DMS153 (cell line): ENCODE data around the gene MIDN.
"Not testable (repeated sequence)": the region's sequence is repeated elsewhere in the genome, so short reads cannot be mapped to it uniquely, and the experiment has no call there.

Experiments used
- DNase-seq: peaks from one replicate; lab custom pipeline; 2025; lab: John Stamatoyannopoulos, UW

Gene MIDN

DNA sequence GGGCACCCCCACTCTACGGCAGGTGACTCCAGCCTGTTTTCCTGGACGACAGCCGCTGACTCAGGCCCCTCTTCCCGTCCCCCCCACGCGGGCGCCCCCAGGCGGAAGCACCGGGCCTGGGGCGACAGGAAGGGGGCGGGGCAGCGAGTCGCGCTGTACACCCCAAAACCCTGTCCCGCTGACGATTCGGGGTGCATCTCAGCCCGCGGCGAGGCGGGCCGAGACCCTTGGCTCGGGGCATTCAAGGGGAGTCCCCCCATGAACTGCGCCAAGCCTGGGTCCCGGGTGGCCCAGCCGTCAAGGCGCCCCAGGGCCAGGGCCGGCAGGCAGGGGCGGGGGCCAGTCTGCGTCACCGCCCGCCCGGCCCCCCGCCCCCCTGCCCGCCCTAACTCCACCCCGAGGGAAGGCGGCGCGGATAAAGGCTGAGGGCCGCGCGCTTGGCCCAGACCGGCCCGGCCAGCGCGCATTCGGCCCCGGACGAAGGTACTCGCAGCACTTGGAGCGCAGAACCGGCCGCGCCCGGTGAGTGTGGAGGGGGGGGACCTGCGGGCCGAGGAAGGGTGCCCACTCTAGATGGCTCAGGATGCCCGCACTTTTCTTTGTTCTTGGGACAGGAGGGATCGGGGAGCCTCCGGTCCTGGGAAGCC is at the start of gene MIDN:
Gene MIDN (plus strand): TSS at position 445 of the 647 bp plus-strand sequence. CDS start 1,714 bp downstream, outside the sequence.
- peak; percentile 38 for DNase-seq

DNA sequence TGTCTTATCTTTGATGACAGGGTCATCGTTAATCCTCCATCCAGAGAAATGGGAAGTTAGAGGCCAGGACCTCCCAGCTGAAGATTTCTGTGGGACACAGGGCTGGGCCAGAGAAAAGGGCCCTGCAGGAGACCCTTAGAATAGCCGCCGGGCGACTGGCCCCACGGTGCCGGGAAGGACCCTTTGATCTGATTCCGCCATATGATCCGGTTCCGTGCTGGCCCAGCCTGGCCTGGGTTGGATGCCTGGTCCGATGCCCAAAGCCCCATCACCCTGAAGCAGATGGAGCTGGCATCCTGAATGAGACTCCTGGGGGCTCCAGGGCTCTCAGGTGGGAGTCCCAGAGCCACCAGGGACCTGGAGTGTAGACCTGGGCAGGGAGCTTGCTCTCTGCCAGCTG is 48.9 kb upstream of the MIDN start:
- no peak for DNase-seq

GRCh38 chr19:1200614-1201013 is 47.8 kb upstream of the MIDN start:
- not testable (repeated sequence) for DNase-seq

DNA sequence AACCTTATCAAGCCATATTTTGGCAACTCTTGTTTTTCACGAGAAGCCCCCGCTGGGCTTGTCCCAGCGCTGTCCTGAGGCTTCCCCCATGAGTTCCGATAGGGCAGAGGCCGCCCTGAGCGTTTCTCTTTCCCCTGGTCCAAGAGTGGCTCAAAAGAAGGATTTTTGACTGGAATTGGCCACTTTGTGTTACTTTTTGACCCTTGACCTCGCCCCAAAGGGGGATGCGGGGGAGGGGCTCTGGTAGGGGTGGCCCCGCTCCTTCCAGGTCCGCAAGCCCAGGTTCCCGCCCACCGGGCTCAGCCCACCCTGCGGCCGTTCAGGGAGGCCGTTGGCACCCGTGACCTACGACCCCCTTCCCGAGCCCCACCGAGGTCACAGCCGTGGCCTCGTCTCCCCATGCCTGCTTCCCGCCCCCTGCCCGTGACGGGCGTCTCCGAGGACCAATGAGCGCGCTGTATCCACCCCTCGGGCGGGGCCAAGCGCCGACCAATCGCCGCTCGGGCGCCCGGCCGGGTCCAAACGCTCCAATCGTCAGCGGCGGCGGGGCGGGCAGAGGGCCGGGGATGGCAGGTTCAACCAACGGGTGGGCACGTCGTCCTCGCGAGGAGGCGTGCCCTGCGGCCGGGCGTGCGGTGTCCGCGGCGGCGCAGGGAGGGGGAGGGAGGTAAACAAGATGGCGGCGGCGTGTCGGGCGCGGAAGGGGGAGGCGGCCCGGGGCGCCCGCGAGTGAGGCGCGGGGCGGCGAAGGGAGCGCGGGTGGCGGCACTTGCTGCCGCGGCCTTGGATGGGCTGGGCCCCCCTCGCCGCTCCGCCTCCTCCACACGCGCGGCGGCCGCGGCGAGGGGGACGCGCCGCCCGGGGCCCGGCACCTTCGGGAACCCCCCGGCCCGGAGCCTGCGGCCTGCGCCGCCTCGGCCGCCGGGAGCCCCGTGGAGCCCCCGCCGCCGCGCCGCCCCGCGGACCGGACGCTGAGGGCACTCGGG is 43.0 kb upstream of the MIDN start, which contains the start of gene STK11:
Gene STK11 (plus strand): TSS at position 665 of the 986 bp plus-strand sequence. CDS start 1,136 bp downstream, outside the sequence.
- DNase-seq: peak; percentile 72

DNA sequence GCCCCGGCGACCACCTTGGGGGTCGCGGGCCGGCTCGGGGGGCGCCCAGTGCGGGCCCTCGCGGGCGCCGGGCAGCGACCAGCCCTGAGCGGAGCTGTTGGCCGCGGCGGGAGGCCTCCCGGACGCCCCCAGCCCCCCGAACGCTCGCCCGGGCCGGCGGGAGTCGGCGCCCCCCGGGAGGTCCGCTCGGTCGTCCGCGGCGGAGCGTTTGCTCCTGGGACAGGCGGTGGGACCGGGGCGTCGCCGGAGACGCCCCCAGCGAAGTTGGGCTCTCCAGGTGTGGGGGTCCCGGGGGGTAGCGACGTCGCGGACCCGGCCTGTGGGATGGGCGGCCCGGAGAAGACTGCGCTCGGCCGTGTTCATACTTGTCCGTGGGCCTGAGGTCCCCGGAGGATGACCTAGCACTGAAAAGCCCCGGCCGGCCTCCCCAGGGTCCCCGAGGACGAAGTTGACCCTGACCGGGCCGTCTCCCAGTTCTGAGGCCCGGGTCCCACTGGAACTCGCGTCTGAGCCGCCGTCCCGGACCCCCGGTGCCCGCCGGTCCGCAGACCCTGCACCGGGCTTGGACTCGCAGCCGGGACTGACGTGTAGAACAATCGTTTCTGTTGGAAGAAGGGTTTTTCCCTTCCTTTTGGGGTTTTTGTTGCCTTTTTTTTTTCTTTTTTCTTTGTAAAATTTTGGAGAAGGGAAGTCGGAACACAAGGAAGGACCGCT is 42.1 kb upstream of the MIDN start:
- DNase-seq: no peak

GRCh38 chr19:1206864-1207450 is 41.4 kb upstream of the MIDN start:
- no peak for DNase-seq

DNA sequence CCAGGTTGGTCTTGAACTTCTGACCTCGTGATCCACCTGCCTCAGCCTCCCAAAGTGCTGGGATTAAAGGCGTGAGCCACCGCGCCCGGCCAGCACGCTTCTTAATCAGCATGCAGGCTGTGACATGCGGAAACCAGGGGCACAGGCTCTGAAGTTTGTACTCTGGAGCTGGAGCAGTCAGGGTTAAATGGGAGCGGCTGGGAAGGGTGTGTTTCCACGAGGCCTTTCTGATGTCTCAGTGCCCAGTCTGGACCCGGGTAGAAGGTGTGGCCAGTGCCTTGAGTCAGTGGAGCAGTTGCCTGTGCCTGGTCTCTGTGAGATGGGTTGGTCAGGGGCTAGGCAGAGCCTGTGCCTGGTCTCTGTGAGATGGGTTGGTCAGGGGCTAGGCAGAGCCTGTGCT is 39.6 kb upstream of the MIDN start:
- not testable (repeated sequence) for DNase-seq

- no peak for DNase-seq
Measured at GRCh38 chr19:1210227-1210538, 38.2 kb upstream of the MIDN start.

DNA sequence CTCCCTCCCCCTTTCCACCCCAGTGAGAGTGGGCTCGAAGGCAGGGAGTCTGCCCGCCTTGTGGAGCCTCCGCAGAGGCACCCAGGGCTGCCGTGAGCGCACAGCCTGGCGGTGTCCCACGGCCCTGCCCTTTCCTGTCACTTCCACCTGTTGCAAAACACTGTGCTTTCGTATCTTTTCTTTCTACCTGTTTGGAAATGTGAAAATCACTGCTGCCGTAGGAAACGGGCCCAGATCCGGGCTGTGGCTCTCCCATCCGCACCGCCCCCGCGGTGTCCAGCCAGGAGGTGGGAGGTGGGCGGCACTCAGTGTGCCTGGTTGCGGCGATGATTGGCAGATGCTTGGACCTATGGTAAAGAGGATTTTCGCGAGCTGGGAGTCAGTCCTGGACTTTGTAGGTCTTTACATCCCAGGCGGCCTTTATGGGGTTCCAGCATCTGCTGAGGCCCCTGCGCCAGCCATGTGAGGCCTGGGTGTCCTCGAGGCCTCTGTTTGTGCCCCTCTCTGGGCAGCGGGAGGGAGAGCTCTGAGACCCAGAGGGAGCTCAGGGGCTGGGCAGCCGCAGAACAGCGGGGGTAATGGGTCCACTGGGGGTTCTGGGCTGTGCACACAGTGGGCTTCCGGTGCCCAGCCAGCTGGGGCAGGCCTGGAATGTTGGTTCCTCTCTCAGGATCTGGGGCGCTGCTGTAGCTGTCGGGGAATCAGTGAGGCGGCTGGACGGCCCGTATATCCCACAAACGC is 36.7 kb upstream of the MIDN start:
- no peak for DNase-seq

GRCh38 chr19:1213391-1214286 is 34.7 kb upstream of the MIDN start:
- peak; percentile 49 for DNase-seq

GRCh38 chr19:1214299-1214861 is 34.0 kb upstream of the MIDN start:
- DNase-seq: no peak

DNA sequence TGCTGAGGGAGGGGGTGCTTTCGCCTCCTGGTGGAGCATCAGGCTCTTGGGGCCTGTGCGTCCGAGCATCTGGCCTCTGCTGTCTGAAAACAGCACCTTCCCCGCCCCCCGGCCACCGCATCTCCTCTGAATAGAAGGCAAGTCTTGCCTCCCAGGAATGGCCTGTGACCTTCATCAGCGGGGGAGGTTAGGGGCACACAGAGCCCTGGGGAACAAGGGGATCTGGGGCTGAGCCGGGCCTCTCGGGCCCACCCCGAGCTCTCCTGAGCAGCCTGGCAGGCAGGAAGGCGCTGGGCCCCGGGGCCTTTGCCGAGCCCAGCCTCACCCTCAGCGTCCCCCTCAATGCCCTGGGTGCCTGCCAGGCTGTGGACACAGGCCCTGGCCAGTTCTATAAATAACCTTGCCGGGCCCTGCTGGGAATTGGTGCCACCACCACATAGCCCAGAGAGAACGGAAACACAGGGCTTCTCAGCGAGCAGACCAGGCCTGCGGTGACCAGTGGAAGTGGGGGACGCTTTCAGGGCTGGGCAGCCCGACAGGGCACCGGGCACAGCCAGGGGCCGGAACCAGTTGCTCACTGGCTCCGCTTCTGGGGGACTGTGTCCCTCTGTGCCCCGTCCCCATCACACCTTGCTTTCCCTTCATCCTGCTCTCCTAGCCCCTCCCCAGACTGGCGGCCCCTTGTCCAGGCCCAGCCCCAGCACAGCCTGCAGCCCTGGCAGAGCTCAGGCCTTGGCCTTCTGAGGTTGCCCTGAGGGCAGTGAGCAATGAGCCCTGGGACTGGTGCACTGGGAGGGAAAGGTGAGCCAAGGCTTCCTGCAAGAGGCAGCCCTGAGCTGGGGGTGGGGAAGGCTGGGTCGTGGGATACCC is 33.3 kb upstream of the MIDN start:
- no peak for DNase-seq

DNA sequence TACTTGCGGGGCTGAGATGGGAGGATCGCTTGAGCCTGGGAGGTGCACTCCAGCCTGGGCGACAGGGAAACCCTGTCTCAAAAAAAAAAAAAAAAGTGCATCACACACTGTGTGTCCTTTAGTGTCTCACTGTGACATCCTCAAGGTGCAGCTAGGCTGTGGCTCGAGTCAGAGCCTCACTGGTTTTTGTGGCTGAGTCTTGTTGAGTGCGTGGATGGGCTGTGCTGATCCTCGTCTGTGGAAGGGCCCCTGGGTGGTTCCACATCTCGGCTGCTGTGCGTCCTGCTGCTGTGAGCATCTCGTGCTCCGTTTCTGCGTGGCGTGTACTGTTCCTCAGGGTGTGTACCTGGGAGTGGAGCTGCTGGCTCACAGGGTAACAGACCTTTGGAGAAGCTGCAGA is 31.6 kb upstream of the MIDN start:
- DNase-seq: no peak

- no peak for DNase-seq
Measured at GRCh38 chr19:1217366-1217765, 31.0 kb upstream of the MIDN start.

DNA sequence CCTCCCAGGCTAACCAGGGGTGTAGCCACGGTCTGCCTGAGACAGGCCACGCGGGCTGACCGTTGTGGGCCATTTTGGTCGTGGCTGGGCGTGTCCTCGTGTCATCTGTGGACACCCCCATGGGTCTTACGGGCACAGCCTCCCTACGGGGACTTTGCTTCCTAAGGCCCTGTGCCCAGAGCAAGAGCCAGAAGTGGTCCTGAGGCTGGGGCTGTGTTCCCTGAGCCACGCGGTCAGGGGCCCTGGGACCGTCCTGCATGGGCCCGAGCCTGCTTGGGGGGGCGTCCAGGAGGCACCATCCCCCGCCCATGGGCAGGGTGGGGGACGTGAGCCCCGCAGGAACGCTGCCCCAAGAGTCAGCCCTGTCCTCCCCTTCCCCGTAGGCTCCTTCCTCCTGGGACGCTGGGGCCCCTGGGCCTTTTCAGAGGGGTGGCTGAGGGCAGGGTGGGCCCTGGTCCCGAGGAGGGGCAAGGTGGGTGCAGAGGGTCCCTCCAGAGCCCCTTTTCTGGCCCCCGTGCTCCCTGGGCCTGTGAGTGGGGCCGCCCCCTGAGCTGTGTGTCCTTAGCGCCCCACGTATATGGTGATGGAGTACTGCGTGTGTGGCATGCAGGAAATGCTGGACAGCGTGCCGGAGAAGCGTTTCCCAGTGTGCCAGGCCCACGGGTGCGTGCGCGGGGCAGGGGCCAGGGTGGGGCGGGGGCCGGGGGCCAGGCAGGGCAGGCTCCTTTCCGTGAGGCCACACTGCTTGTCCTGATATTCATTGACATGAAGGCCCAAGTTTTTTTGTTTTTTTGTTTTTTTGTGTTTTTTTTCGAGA is 29.4 kb upstream of the MIDN start:
- no peak for DNase-seq

- no peak for DNase-seq
Measured at GRCh38 chr19:1219786-1220476, 28.5 kb upstream of the MIDN start.

DNA sequence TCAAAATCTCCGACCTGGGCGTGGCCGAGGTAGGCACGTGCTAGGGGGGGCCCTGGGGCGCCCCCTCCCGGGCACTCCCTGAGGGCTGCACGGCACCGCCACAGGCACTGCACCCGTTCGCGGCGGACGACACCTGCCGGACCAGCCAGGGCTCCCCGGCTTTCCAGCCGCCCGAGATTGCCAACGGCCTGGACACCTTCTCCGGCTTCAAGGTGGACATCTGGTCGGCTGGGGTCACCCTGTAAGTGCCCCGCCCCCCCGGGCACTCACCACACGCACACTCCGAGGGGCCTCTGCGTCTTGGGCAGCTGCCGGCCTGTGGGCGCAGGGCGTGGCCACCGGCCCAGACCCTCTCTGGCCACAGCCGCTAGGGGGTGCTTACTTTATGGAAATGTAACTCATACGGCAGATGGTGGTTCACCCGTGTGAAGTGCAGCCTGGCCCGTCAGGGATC is 27.9 kb upstream of the MIDN start:
- DNase-seq: no peak
